Type B pancreatic cell (in vitro differentiated cells): ENCODE results near the gene ANKRD28. TPM values are rescaled to one million over a fixed set of nuclear protein-coding genes. Genes with fewer than 3 reads are reported as not detected.

Experiments
- DNase-seq: peaks from one replicate; pipeline ENCODE4 v3.0.0; 2021; ENCODE audit warnings: mixed read lengths; ENCODE audit not compliant: unreplicated experiment; ENCODE audit errors: extremely low spot score
- H3K27ac Mint-ChIP-seq: 2 replicates; pipeline ENCODE4 v1.8.0; 2021; ENCODE audit warnings: mild to moderate bottlenecking, mixed read lengths
- H3K27me3 Mint-ChIP-seq: 2 replicates; pipeline ENCODE4 v1.8.0; 2021; ENCODE audit warnings: mixed read lengths
- H3K36me3 Mint-ChIP-seq: 2 replicates; pipeline ENCODE4 v1.8.0; 2021; ENCODE audit warnings: mixed read lengths
- H3K4me1 Mint-ChIP-seq: one replicate; pipeline ENCODE4 v1.8.0; 2021; ENCODE audit warnings: mixed read lengths; ENCODE audit not compliant: unreplicated experiment
- H3K4me3 Mint-ChIP-seq: 2 replicates; pipeline ENCODE4 v1.8.0; 2021; ENCODE audit warnings: mild to moderate bottlenecking, mixed read lengths
- H3K9me3 Mint-ChIP-seq: 2 replicates; pipeline ENCODE4 v1.8.0; 2021; ENCODE audit warnings: mixed read lengths
- CTCF ChIP-seq: fragments of 200-600 bp; sonication (generic); conservative IDR thresholded peaks from 2 replicates; pipeline ENCODE4 v1.5.0; 2021; ENCODE audit warnings: antibody characterized with exemption, mild to moderate bottlenecking
- total RNA-seq: library from RNA; stranded (reverse); gene quantifications from 2 replicates; pipeline ENCODE4 v1.2.1, GENCODE V29; 2021; ENCODE audit warnings: low replicate concordance

Gene ANKRD28
- total RNA-seq, 1 donor from 2014 or later, result 44.3 TPM

GRCh38 chr3:15645246-15645645 is 152.5 kb downstream of the ANKRD28 start:
- peaks cover 9% of the 10 kb centered on the region for H3K4me1 Mint-ChIP-seq
- no peak for TF ChIP-seq CTCF
- H3K27ac Mint-ChIP-seq, result no peak overlapping the region
- H3K27me3 Mint-ChIP-seq, result no peaks in the 10 kb centered on the region
- H3K4me3 Mint-ChIP-seq, result no peak overlapping the region
- no peak for DNase-seq
- H3K36me3 Mint-ChIP-seq, result peaks cover 8% of the 10 kb centered on the region
- H3K9me3 Mint-ChIP-seq, result no peaks in the 10 kb centered on the region

GRCh38 chr3:15638891-15639262 is 158.9 kb downstream of the ANKRD28 start:
- H3K4me3 Mint-ChIP-seq, result no peak overlapping the region
- no peaks in the 10 kb centered on the region for H3K27me3 Mint-ChIP-seq
- H3K27ac Mint-ChIP-seq, result no peak overlapping the region
- peaks cover 12% of the 10 kb centered on the region for H3K4me1 Mint-ChIP-seq
- peaks cover 8% of the 10 kb centered on the region for H3K36me3 Mint-ChIP-seq
- no peak for TF ChIP-seq CTCF
- no peaks in the 10 kb centered on the region for H3K9me3 Mint-ChIP-seq
- DNase-seq, result no peak

GRCh38 chr3:15638193-15638890 is 159.4 kb downstream of the ANKRD28 start:
- Mint-ChIP-seq H3K27me3 (no peaks in the 10 kb centered on the region), H3K27ac (no peak overlapping the region), H3K4me1 (peaks cover 17% of the 10 kb centered on the region)

GRCh38 chr3:15637131-15637951 is 160.4 kb downstream of the ANKRD28 start:
- Mint-ChIP-seq H3K27me3 (no peaks in the 10 kb centered on the region), H3K36me3 (peaks cover 8% of the 10 kb centered on the region), H3K4me1 (peaks cover 20% of the 10 kb centered on the region), H3K4me3 (no peak overlapping the region), H3K9me3 (no peaks in the 10 kb centered on the region), H3K27ac (no peak overlapping the region)
- TF ChIP-seq CTCF, result no peak
- DNase-seq, result no peak

More at GRCh38 chr3:15638193-15638890, 159.4 kb downstream of the ANKRD28 start:
- no peak for TF ChIP-seq CTCF
- Mint-ChIP-seq H3K4me3 (no peak overlapping the region), H3K9me3 (no peaks in the 10 kb centered on the region), H3K36me3 (peaks cover 8% of the 10 kb centered on the region)
- no peak for DNase-seq

- no peaks in the 10 kb centered on the region for H3K36me3 Mint-ChIP-seq
- H3K4me3 Mint-ChIP-seq, result no peak overlapping the region
- no peak overlapping the region for H3K27ac Mint-ChIP-seq
- DNase-seq, result no peak
- H3K4me1 Mint-ChIP-seq, result peaks cover 31% of the 10 kb centered on the region
- no peaks in the 10 kb centered on the region for H3K9me3 Mint-ChIP-seq
- H3K27me3 Mint-ChIP-seq, result no peaks in the 10 kb centered on the region
- TF ChIP-seq CTCF, result no peak
These were observed 161.6 kb downstream of the ANKRD28 start for GRCh38 chr3:15636028-15636709.
